HFF-Myc (cell line): Measurements from ENCODE around the gene KCNC1.

ENCODE experiments used
- DNase-seq: peaks from one replicate; pipeline ENCODE4 v3.0.0-alpha.2; 2011; ENCODE audit warnings: low read depth; ENCODE audit errors: extremely low read depth
- H3K4me3 ChIP-seq: replicated peaks from 2 replicates; pipeline ENCODE4 v1.5.1; 2011; ENCODE audit warnings: low read depth, mild to moderate bottlenecking, control low read depth, low read length
- TF ChIP-seq, protein P1 (sequence below): IDR thresholded peaks from 2 replicates; pipeline ENCODE4 v1.5.1; 2012; ENCODE audit warnings: mild to moderate bottlenecking, low read depth, low read length, control low read depth; ENCODE audit errors: missing control alignments

The KCNC1 gene

DNA sequence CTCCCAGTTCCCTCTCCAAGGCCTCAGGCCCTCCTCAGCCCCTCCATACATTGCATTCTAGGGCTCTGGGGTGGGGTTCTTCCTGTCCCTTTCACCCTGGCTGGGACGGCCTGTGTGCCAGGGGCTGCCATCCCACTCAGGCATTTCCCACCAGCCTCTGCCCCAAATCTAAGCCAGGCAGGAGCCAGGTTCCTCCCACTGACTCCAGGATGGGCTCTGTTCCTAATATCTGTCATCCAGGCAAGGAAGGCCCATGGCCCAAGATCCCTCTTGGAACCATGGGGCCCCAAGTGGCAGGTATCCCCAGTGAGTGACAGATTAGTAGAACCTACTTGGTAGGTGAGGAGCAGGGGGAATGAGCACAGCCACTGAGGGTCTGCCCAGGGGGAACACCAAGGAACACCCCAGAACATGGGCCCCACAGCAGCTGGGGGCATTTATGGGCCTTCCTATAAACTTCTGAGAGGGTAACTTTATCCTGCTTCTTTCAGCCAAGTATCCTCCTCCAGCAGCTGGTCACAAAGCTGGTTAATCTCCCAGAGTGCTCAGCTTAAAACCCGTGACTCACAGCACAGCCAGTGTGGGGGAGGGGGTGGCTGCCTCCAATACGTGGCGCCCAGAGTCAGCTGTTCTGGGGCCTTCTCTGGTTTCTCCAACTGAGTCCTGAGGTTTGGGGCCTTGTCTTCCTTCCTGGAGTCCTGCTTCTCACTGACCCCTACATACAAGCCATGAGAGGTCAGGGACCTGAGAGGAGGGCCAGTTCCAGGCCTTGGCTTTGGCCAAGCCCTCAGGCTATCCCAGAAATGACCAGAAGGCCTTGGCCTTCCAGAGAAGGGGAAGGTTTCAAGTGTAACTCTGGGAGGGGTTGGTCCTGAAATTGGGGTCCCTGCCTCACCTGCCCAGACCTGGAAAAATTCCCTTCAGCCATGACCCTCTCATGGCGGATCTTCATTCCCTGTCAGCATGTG lies 35.1 kb upstream of the KCNC1 start:
- no peak overlapping the region for H3K4me3 ChIP-seq
- TF ChIP-seq, protein P1, sequence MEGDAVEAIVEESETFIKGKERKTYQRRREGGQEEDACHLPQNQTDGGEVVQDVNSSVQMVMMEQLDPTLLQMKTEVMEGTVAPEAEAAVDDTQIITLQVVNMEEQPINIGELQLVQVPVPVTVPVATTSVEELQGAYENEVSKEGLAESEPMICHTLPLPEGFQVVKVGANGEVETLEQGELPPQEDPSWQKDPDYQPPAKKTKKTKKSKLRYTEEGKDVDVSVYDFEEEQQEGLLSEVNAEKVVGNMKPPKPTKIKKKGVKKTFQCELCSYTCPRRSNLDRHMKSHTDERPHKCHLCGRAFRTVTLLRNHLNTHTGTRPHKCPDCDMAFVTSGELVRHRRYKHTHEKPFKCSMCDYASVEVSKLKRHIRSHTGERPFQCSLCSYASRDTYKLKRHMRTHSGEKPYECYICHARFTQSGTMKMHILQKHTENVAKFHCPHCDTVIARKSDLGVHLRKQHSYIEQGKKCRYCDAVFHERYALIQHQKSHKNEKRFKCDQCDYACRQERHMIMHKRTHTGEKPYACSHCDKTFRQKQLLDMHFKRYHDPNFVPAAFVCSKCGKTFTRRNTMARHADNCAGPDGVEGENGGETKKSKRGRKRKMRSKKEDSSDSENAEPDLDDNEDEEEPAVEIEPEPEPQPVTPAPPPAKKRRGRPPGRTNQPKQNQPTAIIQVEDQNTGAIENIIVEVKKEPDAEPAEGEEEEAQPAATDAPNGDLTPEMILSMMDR: no peak
- DNase-seq: no peak

DNA sequence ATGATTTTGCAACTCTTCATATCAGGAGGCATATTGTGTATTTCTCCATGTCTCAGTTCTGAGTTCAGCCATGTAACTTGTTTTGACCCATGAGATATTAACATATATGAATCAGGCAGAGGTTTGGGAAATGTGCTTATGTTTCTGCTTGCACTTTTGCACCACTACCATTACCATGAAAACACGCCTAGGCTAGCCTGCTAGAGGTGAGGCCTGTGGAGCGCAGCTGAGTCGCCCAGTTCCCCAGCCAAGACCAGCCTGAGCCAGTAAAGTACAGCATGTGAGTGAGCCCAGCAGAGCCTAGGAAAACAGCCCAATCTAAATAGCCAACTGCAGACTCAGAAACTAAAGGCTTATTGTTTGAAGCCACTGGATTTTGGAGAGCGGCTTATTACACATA lies 33.6 kb upstream of the KCNC1 start:
- H3K4me3 ChIP-seq: no peak overlapping the region
- DNase-seq: no peak
- TF ChIP-seq, protein P1: no peak

DNA sequence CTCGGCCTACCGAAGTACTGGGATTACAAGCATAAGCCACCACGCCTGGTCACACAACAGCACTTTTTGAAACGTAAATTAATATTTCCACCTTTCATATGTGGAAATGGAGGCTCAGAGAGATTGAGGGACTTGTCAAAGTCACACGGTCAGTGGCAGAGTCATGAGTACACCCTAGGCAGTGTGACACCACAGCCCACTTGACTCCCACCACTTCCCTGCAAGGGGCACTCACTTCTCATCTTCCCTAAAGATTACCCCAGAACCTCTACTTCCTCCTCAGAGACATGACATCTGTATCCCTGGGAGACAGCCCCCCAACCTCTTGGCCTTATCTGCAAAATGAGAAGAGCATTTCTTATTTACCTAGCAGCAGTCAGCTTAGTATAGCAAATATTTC lies 31.7 kb upstream of the KCNC1 start:
- TF ChIP-seq, protein P1: no peak
- DNase-seq: no peak
- no peak overlapping the region for H3K4me3 ChIP-seq

DNA sequence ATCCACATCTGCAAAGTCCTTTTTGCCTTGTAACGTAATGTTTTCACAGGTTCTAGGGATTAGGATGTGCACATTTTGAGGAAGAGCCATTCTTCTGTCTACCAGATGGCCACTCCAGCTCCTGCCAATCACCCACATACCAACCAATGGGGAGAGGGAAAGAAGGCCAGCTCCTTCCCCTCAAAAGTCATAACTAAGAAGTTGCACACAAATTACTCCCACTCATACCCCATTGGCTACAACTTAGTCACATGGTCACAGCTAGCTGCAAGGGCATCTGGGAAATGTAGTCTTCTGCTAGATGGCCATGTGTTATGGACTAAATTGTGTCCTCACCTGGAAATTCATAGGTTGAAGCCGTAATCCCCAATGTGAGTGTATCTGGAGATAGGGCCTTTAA lies 30.6 kb upstream of the KCNC1 start:
- TF ChIP-seq, protein P1: no peak
- no peak overlapping the region for H3K4me3 ChIP-seq
- DNase-seq: no peak

DNA sequence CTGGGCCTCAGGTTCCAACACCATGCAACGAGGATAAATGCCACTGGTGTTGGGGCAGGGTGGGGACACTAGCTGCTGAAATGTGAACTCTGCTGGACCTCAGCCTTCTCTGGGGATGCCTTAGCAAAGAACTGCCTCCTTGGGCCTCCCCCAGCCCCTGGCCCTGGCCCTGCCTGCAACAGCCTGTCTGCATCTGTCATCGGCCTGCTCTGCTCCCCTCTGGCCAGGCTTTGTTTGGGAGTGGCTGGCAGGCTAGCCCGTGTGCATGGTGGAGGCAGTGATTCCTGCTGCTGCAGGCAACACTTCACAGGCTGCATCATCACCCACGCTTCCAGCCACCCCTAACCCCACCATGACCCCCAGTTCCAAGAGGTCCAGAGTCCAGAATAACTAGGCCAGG lies 26.8 kb upstream of the KCNC1 start:
- no peak for DNase-seq
- TF ChIP-seq, protein P1: no peak
- no peak overlapping the region for H3K4me3 ChIP-seq

DNA sequence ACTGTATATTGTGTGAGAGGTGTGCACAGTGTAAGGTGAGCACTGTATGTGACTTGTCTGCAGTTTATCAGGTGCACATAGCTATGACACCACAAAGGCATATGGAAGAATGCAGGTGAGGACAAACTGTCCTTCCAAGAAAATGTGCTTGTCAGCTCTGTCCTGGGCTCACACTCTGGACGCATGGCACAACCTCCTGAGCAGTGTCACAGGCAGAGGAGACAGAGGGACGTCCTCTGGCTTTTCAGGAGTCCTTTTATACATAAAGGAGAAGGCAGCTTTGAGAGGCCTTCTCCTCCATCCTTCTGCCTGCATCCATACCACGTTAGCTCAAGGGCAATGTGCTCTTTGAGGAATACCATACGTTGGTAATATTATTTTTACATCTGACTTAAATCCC lies 22.7 kb upstream of the KCNC1 start:
- TF ChIP-seq, protein P1: no peak
- DNase-seq: no peak

DNA sequence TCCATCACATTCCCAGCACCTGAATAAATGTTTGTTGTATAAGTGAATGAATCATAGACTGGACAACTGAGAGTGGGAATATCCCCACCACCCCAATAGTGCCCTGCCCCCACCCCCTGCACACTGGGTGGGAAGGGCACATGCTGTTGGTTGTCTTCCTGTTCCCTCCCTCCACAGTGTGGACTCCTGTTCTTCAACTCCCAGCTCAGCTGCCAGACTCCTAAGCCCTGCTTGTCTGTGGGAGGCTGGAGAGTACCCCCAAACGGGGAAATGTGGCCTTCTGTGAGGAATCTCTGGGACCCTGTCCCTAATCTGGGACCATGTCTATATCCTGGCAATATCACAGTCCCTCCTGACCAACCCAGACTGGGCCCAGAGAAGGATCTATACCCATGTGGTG lies 20.7 kb upstream of the KCNC1 start:
- no peak overlapping the region for H3K4me3 ChIP-seq
- TF ChIP-seq, protein P1: no peak
- DNase-seq: no peak

More for the DNA sequence above, 22.7 kb upstream of the KCNC1 start:
- no peak overlapping the region for H3K4me3 ChIP-seq
